OCI-LY1 (cell line): Measurements from ENCODE around the gene ELMO1.

Source experiments
- H2AFZ ChIP-seq: fragments of 200-600 bp; sonication (generic), shearing (Covaris generic); 2 replicates; pipeline ENCODE4 v1.6.0; 2014; ENCODE audit warnings: antibody characterized with exemption, mild to moderate bottlenecking, low read length
- H3F3A ChIP-seq: fragments of 200-600 bp; sonication (generic), shearing (Covaris generic); 2 replicates; pipeline ENCODE4 v1.6.0; 2014; ENCODE audit warnings: mild to moderate bottlenecking, antibody characterized with exemption, low read length, moderate library complexity; ENCODE audit not compliant: insufficient read depth
- H3K27ac ChIP-seq: fragments of 200-600 bp; sonication (generic); 2 replicates; pipeline ENCODE4 v1.5.1; 2014; ENCODE audit warnings: low read length, mixed run types, mild to moderate bottlenecking, low read depth; ENCODE audit not compliant: poor library complexity, severe bottlenecking
- H3K27me3 ChIP-seq: fragments of 200-600 bp; sonication (generic); 2 replicates; pipeline ENCODE4 v1.6.0; 2014; ENCODE audit warnings: antibody characterized with exemption, mild to moderate bottlenecking, low read length, moderate library complexity; ENCODE audit not compliant: insufficient read depth
- H3K36me3 ChIP-seq: fragments of 200-600 bp; sonication (generic); 2 replicates; pipeline ENCODE4 v1.6.1; 2014; ENCODE audit warnings: mild to moderate bottlenecking, antibody characterized with exemption, low read length, moderate library complexity, mixed read lengths; ENCODE audit not compliant: insufficient read depth
- H3K4me1 ChIP-seq: fragments of 200-600 bp; sonication (generic); 2 replicates; pipeline ENCODE4 v1.5.1; 2014; ENCODE audit warnings: mild to moderate bottlenecking, low read length, moderate library complexity; ENCODE audit not compliant: insufficient read depth, severe bottlenecking
- H3K4me2 ChIP-seq: fragments of 200-600 bp; sonication (generic), shearing (Covaris generic); 2 replicates; pipeline ENCODE4 v1.6.1; 2014; ENCODE audit warnings: low read length
- H3K4me3 ChIP-seq: fragments of 200-600 bp; sonication (generic); 2 replicates; pipeline ENCODE4 v1.5.1; 2014; ENCODE audit warnings: low read length, low read depth, mild to moderate bottlenecking, mixed read lengths; ENCODE audit not compliant: poor library complexity, severe bottlenecking
- H3K79me2 ChIP-seq: fragments of 200-600 bp; shearing (Covaris generic); 2 replicates; pipeline ENCODE4 v1.6.1; 2016; ENCODE audit warnings: mixed run types, low read length, mixed read lengths; ENCODE audit not compliant: insufficient read depth
- H3K9ac ChIP-seq: fragments of 200-600 bp; sonication (generic), shearing (Covaris generic); 2 replicates; pipeline ENCODE4 v1.6.1; 2014; ENCODE audit warnings: mild to moderate bottlenecking, low read length, mixed read lengths
- H3K9me2 ChIP-seq: fragments of 200-600 bp; sonication (generic), shearing (Covaris generic); 2 replicates; pipeline ENCODE4 v1.6.1; 2014; ENCODE audit warnings: low read depth, mild to moderate bottlenecking, low read length, mixed read lengths
- H3K9me3 ChIP-seq: fragments of 200-600 bp; shearing (Covaris generic); 2 replicates; pipeline ENCODE4 v1.6.1; 2014; ENCODE audit warnings: low read length, mixed read lengths
- H4K20me1 ChIP-seq: fragments of 200-600 bp; sonication (generic), shearing (Covaris generic); 2 replicates; pipeline ENCODE4 v1.6.0; 2016; ENCODE audit warnings: mild to moderate bottlenecking, low read length; ENCODE audit not compliant: insufficient read depth
- EZH2 ChIP-seq: fragments of 200-600 bp; sonication (generic), shearing (Covaris generic); IDR thresholded peaks from 2 replicates; pipeline ENCODE4 v1.8.0; 2017; ENCODE audit warnings: borderline replicate concordance, mixed run types, mild to moderate bottlenecking, antibody characterized with exemption, low read length, moderate library complexity, mixed read lengths
- TF ChIP-seq, protein P1 (sequence below): fragments of 200-600 bp; sonication (generic), shearing (Covaris generic); IDR thresholded peaks from 2 replicates; pipeline ENCODE4 v1.5.1; 2017; ENCODE audit warnings: mild to moderate bottlenecking, antibody characterized with exemption, low read length, moderate library complexity, mixed read lengths

The ELMO1 gene

GRCh38 chr7:37445790-37446189 lies 2.9 kb downstream of the ELMO1 start:
- Histone ChIP-seq H3K9me2 (no peaks in the 10 kb centered on the region), H3K4me2 (no peak overlapping the region), H4K20me1 (no peaks in the 10 kb centered on the region), H3K9ac (no peak overlapping the region), H3F3A (no peaks in the 10 kb centered on the region), H3K4me3 (no peak overlapping the region), H3K4me1 (peaks cover 10% of the 10 kb centered on the region), H3K36me3 (no peaks in the 10 kb centered on the region), H3K79me2 (no peaks in the 10 kb centered on the region), H3K27ac (no peak overlapping the region), H3K27me3 (peaks cover 12% of the 10 kb centered on the region), H3K9me3 (no peaks in the 10 kb centered on the region), H2AFZ (no peak overlapping the region)
- TF ChIP-seq EZH2, result no peak
- TF ChIP-seq, protein P1, sequence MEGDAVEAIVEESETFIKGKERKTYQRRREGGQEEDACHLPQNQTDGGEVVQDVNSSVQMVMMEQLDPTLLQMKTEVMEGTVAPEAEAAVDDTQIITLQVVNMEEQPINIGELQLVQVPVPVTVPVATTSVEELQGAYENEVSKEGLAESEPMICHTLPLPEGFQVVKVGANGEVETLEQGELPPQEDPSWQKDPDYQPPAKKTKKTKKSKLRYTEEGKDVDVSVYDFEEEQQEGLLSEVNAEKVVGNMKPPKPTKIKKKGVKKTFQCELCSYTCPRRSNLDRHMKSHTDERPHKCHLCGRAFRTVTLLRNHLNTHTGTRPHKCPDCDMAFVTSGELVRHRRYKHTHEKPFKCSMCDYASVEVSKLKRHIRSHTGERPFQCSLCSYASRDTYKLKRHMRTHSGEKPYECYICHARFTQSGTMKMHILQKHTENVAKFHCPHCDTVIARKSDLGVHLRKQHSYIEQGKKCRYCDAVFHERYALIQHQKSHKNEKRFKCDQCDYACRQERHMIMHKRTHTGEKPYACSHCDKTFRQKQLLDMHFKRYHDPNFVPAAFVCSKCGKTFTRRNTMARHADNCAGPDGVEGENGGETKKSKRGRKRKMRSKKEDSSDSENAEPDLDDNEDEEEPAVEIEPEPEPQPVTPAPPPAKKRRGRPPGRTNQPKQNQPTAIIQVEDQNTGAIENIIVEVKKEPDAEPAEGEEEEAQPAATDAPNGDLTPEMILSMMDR, result no peak

- no peaks in the 10 kb centered on the region for H3F3A ChIP-seq
- H4K20me1 ChIP-seq, result no peaks in the 10 kb centered on the region
- H3K36me3 ChIP-seq, result no peaks in the 10 kb centered on the region
- no peaks in the 10 kb centered on the region for H3K79me2 ChIP-seq
- no peak overlapping the region for H3K4me2 ChIP-seq
- peaks cover 10% of the 10 kb centered on the region for H3K4me1 ChIP-seq
- H3K9me3 ChIP-seq, result no peaks in the 10 kb centered on the region
- TF ChIP-seq, protein P1, result no peak
- TF ChIP-seq EZH2, result no peak
- no peak overlapping the region for H3K9ac ChIP-seq
- H3K9me2 ChIP-seq, result no peaks in the 10 kb centered on the region
- no peak overlapping the region for H3K4me3 ChIP-seq
- no peak overlapping the region for H3K27ac ChIP-seq
- H3K27me3 ChIP-seq, result peaks cover 12% of the 10 kb centered on the region
- no peak overlapping the region for H2AFZ ChIP-seq
These were observed 3.5 kb downstream of the ELMO1 start for GRCh38 chr7:37445064-37445723.

GRCh38 chr7:37443627-37444026 lies 5.0 kb downstream of the ELMO1 start:
- H3K36me3 ChIP-seq, result no peaks in the 10 kb centered on the region
- no peak overlapping the region for H2AFZ ChIP-seq
- H3K9me3 ChIP-seq, result no peaks in the 10 kb centered on the region
- no peak overlapping the region for H3K27ac ChIP-seq
- H3F3A ChIP-seq, result no peaks in the 10 kb centered on the region
- H3K4me2 ChIP-seq, result no peak overlapping the region
- no peaks in the 10 kb centered on the region for H3K79me2 ChIP-seq
- H3K4me3 ChIP-seq, result no peak overlapping the region
- no peak overlapping the region for H3K9ac ChIP-seq
- no peaks in the 10 kb centered on the region for H4K20me1 ChIP-seq
- H3K9me2 ChIP-seq, result no peaks in the 10 kb centered on the region
- no peaks in the 10 kb centered on the region for H3K4me1 ChIP-seq
- H3K27me3 ChIP-seq, result peaks cover 12% of the 10 kb centered on the region
- TF ChIP-seq EZH2, result no peak
- TF ChIP-seq, protein P1, result no peak
